ENCODE data around the gene PDE6C. TPM values are rescaled to one million over a fixed set of nuclear protein-coding genes. Genes with fewer than 3 reads are reported as not detected.

The PDE6C gene
- total RNA-seq, 2 donors from 2014 or later = not detected

- H3K4me1 ChIP-seq (ENCODE audit: control insufficient read depth, insufficient read depth, low read length) = no peaks in the 10 kb centered on the region
- no peak overlapping the region for H3K27ac Mint-ChIP-seq
- H3K4me3 Mint-ChIP-seq = no peak overlapping the region
- no peaks in the 10 kb centered on the region for H3K27me3 Mint-ChIP-seq (ENCODE audit: insufficient read depth)
- no peaks in the 10 kb centered on the region for H3K9me3 Mint-ChIP-seq
- no peaks in the 10 kb centered on the region for H3K4me1 Mint-ChIP-seq
- H3K9ac ChIP-seq (ENCODE audit: extremely low read depth, low read length, poor library complexity, severe bottlenecking) = no peak overlapping the region
- H3K9me3 ChIP-seq (ENCODE audit: control insufficient read depth, low read length) = no peaks in the 10 kb centered on the region
- no peak overlapping the region for H3K27ac ChIP-seq (ENCODE audit: low read depth, low read length)
- H3K36me3 Mint-ChIP-seq (ENCODE audit: low read depth) = peaks cover 9% of the 10 kb centered on the region
- peaks cover 56% of the 10 kb centered on the region for H3K36me3 ChIP-seq (ENCODE audit: control insufficient read depth, insufficient read depth, low read length)
- DNase-seq = no peak
- TF ChIP-seq CTCF (conservative IDR thresholded peaks at IDR 0.05) = no peak
- no peaks in the 10 kb centered on the region for H3K27me3 ChIP-seq (ENCODE audit: control insufficient read depth, insufficient read depth, low read length, poor library complexity, severe bottlenecking)
- 94 to 100% methylated on average over 2 to 3 of the region's 3 CpGs for WGBS, 2 experiments (ENCODE audit: insufficient coverage in 1 of 2, insufficient read length in 1 of 2)
- H3K4me3 ChIP-seq (ENCODE audit: low read length) = no peak overlapping the region
These were observed 66.7 kb downstream of the PDE6C start for GRCh38 chr10:93678805-93679587.

- DNase-seq = no peak
- Histone ChIP-seq H3K4me1 (ENCODE audit: control insufficient read depth, insufficient read depth, low read length) (no peaks in the 10 kb centered on the region), H3K27me3 (ENCODE audit: control insufficient read depth, insufficient read depth, low read length, poor library complexity, severe bottlenecking) (no peaks in the 10 kb centered on the region), H3K27ac (ENCODE audit: low read depth, low read length) (no peak overlapping the region), H3K9ac (ENCODE audit: extremely low read depth, low read length, poor library complexity, severe bottlenecking) (no peak overlapping the region), H3K4me3 (ENCODE audit: low read length) (no peak overlapping the region), H3K9me3 (ENCODE audit: control insufficient read depth, low read length) (no peaks in the 10 kb centered on the region), H3K36me3 (ENCODE audit: control insufficient read depth, insufficient read depth, low read length) (peaks cover 48% of the 10 kb centered on the region)
- TF ChIP-seq CTCF (conservative IDR thresholded peaks at IDR 0.05) = peak; percentile 67
- Mint-ChIP-seq H3K36me3 (ENCODE audit: low read depth) (peaks cover 5% of the 10 kb centered on the region), H3K27me3 (ENCODE audit: insufficient read depth) (no peaks in the 10 kb centered on the region), H3K9me3 (no peaks in the 10 kb centered on the region), H3K4me1 (peaks cover 1% of the 10 kb centered on the region), H3K27ac (no peak overlapping the region), H3K4me3 (no peak overlapping the region)
- 91 to 94% methylated on average over 2 to 4 of the region's 4 CpGs for WGBS, 2 experiments (ENCODE audit: insufficient coverage in 1 of 2, insufficient read length in 1 of 2)
These were observed 68.2 kb downstream of the PDE6C start for GRCh38 chr10:93680412-93681047.

GRCh38 chr10:93687737-93688136 is 75.4 kb downstream of the PDE6C start:
- TF ChIP-seq CTCF (conservative IDR thresholded peaks at IDR 0.05) = no peak
- Mint-ChIP-seq H3K27ac (no peak overlapping the region), H3K4me1 (peaks cover 1% of the 10 kb centered on the region), H3K27me3 (ENCODE audit: insufficient read depth) (no peaks in the 10 kb centered on the region), H3K36me3 (ENCODE audit: low read depth) (peaks cover 21% of the 10 kb centered on the region), H3K9me3 (no peaks in the 10 kb centered on the region), H3K4me3 (no peak overlapping the region)
- Histone ChIP-seq H3K4me3 (ENCODE audit: low read length) (no peak overlapping the region), H3K36me3 (ENCODE audit: control insufficient read depth, insufficient read depth, low read length) (peaks cover 20% of the 10 kb centered on the region), H3K4me1 (ENCODE audit: control insufficient read depth, insufficient read depth, low read length) (no peaks in the 10 kb centered on the region), H3K27ac (ENCODE audit: low read depth, low read length) (no peak overlapping the region), H3K9me3 (ENCODE audit: control insufficient read depth, low read length) (no peaks in the 10 kb centered on the region), H3K27me3 (ENCODE audit: control insufficient read depth, insufficient read depth, low read length, poor library complexity, severe bottlenecking) (no peaks in the 10 kb centered on the region), H3K9ac (ENCODE audit: extremely low read depth, low read length, poor library complexity, severe bottlenecking) (no peak overlapping the region)
- DNase-seq = no peak

All from endodermal cell (in vitro differentiated cells).